Keratinocyte (primary cell): ENCODE measurements around the gene PNPLA2. TPM values are rescaled to one million over a fixed set of nuclear protein-coding genes. Genes with fewer than 3 reads are reported as not detected.

Source experiments
- DNase-seq: peaks from one replicate; pipeline ENCODE4 v3.0.0-alpha.2; 2011; ENCODE audit warnings: low read depth, missing footprints, low spot score
- FAIRE-seq: peaks from 2 replicates; lab custom pipeline; 2011; peaks lifted over from hg19 to GRCh38; lab: Jason Lieb, UNC
- H2AFZ ChIP-seq: 2 replicates; pipeline ENCODE4 v1.6.0; 2012; ENCODE audit warnings: low read length, control low read depth, inconsistent platforms; ENCODE audit not compliant: control insufficient read depth
- H3K27ac ChIP-seq: 2 replicates; pipeline ENCODE4 v1.5.1; 2011; ENCODE audit warnings: low read length; ENCODE audit not compliant: control insufficient read depth, insufficient read depth
- H3K27me3 ChIP-seq: 3 replicates; pipeline ENCODE4 v1.6.0; 2011; ENCODE audit warnings: low read length; ENCODE audit not compliant: control insufficient read depth, insufficient read depth; ENCODE audit errors: extremely low read depth
- H3K36me3 ChIP-seq, 2 experiments: 2 replicates in 1 of 2; 3 replicates in 1 of 2; pipeline ENCODE4 v1.5.1; 2011; ENCODE audit warnings: low read length in 2 of 2, mild to moderate bottlenecking in 1 of 2; ENCODE audit not compliant: control insufficient read depth in 2 of 2, insufficient read depth in 2 of 2; ENCODE audit errors: extremely low read depth in 1 of 2
- H3K4me1 ChIP-seq: 3 replicates; pipeline ENCODE4 v1.5.1; 2011; ENCODE audit warnings: low read length; ENCODE audit not compliant: control insufficient read depth, insufficient read depth; ENCODE audit errors: extremely low read depth
- H3K4me2 ChIP-seq: 3 replicates; pipeline ENCODE4 v1.6.0; 2011; ENCODE audit warnings: low read depth, low read length; ENCODE audit not compliant: control insufficient read depth, insufficient read depth; ENCODE audit errors: extremely low read depth
- H3K4me3 ChIP-seq, 3 experiments: fragments of 200-600 bp in 1 of 3; sonication (generic) in 1 of 3; 2 replicates in 2 of 3; 3 replicates in 1 of 3; pipeline ENCODE4 v1.5.1; 2011 to 2016; ENCODE audit warnings: low read length in 3 of 3, mild to moderate bottlenecking in 3 of 3, control low read depth in 2 of 3, inconsistent platforms in 1 of 3, low read depth in 1 of 3, mixed read lengths in 1 of 3, mixed run types in 1 of 3, moderate library complexity in 1 of 3; ENCODE audit not compliant: control insufficient read depth in 2 of 3, insufficient read depth in 2 of 3; ENCODE audit errors: extremely low read depth in 1 of 3
- H3K79me2 ChIP-seq: 2 replicates; pipeline ENCODE4 v1.6.0; 2012; ENCODE audit warnings: low read length; ENCODE audit not compliant: control insufficient read depth, insufficient read depth
- H3K9ac ChIP-seq: 3 replicates; pipeline ENCODE4 v1.6.0; 2011; ENCODE audit warnings: low read length; ENCODE audit not compliant: control insufficient read depth, insufficient read depth; ENCODE audit errors: extremely low read depth
- H3K9me1 ChIP-seq: 3 replicates; pipeline ENCODE4 v1.6.0; 2011; ENCODE audit warnings: low read length; ENCODE audit not compliant: control insufficient read depth, insufficient read depth; ENCODE audit errors: extremely low read depth
- H3K9me3 ChIP-seq: 2 replicates; pipeline ENCODE4 v1.5.1; 2012; ENCODE audit warnings: low read depth, low read length; ENCODE audit not compliant: control insufficient read depth
- H4K20me1 ChIP-seq: 3 replicates; pipeline ENCODE4 v1.6.0; 2011; ENCODE audit warnings: low read length; ENCODE audit not compliant: control insufficient read depth, insufficient read depth; ENCODE audit errors: extremely low read depth
- EZH2 ChIP-seq: IDR thresholded peaks from one replicate; pipeline ENCODE4 v1.6.1; 2012; ENCODE audit warnings: inconsistent platforms, mild to moderate bottlenecking, low read length, moderate library complexity
- dilution Hi-C: fragments of 300-500 bp; cut with MboI; formaldehyde crosslinking; loops from one replicate; pipeline ENCODE4 v1.7.0; 2020; ENCODE audit warnings: low sequenced_read_pairs; ENCODE audit not compliant: extremely low pct_ligation_motif_present
- polyA plus RNA-seq, 5 experiments: library from polyadenylated mRNA; depleted of rRNA in 3 of 5; stranded (reverse) in 3 of 5; stranded (forward) in 1 of 5; unstranded in 1 of 5; fragments of >200 nt; gene quantifications; 1 replicate in 1 of 5; 2 replicates in 3 of 5; 3 replicates in 1 of 5; pipeline versions ENCODE4 v1.2.1 to v1.2.3, GENCODE V29; 2011 to 2012; ENCODE audit warnings: missing spikeins in 2 of 5, low read depth in 1 of 5, low replicate concordance in 1 of 5
- TF ChIP-seq, protein P1 (sequence below), 3 experiments: IDR thresholded peaks in 1 of 3; conservative IDR thresholded peaks in 1 of 3; optimal IDR thresholded peaks in 1 of 3; 2 replicates in 2 of 3; 3 replicates in 1 of 3; pipeline versions ENCODE3 to v1.5.1; 2011; ENCODE audit warnings: low read length in 3 of 3, mild to moderate bottlenecking in 3 of 3, moderate library complexity in 2 of 3, control low read depth in 1 of 3, inconsistent platforms in 1 of 3; ENCODE audit not compliant: insufficient read depth in 2 of 3; ENCODE audit errors: extremely low read depth in 1 of 3

PNPLA2 gene
- polyA plus RNA-seq, 1 donor (not counting 4 experiments of a cell fraction or from before 2014, with no cell fraction given), result 5.3 TPM

DNA sequence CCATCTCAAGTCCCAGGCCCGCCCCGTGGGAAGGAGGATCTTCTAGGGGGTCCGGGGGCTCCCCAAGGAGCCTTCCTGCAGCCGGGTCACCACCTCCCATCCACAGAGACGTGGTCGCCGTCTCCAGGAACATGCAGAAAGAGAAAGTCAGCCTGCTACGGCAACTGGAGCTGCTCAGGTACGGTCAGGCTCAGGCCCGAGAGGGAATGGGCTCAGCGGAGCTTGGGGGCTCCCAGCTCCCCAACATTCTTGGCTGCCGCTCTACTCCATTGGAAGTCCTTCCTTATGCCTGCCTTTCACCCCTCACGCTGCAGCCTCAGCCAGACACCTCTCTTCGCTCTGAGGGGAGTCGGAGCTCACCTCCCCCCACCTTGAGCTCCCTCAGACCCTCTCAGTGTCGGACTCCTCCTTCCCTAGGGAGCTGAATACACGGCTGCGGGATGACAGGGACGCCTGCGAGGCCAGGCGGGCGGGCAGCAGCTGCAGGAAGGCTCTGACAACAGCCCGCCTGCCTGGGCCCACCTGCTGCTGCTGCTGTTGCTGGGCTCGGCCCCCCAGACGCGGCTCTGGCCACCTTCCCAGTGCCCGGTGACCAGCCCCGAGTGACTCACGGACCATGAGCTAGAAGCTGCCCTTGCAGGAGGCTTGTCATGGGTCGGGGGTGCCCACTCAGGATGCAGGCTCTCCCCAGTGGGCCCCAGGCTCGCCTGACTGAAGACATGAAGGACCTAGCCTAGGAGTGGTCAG is 12.6 kb downstream of the PNPLA2 start:
- peaks cover 2% of the 10 kb centered on the region for H4K20me1 ChIP-seq
- peaks cover 25% of the 10 kb centered on the region for H3K79me2 ChIP-seq
- H3K9me3 ChIP-seq, result no peaks in the 10 kb centered on the region
- no peak for TF ChIP-seq EZH2
- TF ChIP-seq, protein P1, sequence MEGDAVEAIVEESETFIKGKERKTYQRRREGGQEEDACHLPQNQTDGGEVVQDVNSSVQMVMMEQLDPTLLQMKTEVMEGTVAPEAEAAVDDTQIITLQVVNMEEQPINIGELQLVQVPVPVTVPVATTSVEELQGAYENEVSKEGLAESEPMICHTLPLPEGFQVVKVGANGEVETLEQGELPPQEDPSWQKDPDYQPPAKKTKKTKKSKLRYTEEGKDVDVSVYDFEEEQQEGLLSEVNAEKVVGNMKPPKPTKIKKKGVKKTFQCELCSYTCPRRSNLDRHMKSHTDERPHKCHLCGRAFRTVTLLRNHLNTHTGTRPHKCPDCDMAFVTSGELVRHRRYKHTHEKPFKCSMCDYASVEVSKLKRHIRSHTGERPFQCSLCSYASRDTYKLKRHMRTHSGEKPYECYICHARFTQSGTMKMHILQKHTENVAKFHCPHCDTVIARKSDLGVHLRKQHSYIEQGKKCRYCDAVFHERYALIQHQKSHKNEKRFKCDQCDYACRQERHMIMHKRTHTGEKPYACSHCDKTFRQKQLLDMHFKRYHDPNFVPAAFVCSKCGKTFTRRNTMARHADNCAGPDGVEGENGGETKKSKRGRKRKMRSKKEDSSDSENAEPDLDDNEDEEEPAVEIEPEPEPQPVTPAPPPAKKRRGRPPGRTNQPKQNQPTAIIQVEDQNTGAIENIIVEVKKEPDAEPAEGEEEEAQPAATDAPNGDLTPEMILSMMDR (optimal IDR thresholded peaks at IDR 0.05 in 1 of 3, IDR thresholded peaks at IDR 0.05 in 1 of 3, conservative IDR thresholded peaks at IDR 0.05 in 1 of 3; ENCODE audit: extremely low read depth in 1 of 3, insufficient read depth in 2 of 3, low read length in 3 of 3), result no peak
- H3K27me3 ChIP-seq, result peaks cover 49% of the 10 kb centered on the region
- H3K4me2 ChIP-seq, result peak overlapping the region; percentile 76
- H3K9ac ChIP-seq, result no peak overlapping the region
- FAIRE-seq (no peak), DNase-seq (no peak)
- peak overlapping the region in 1 of 3 experiments; percentile 42 for H3K4me3 ChIP-seq
- H3K27ac ChIP-seq, result no peak overlapping the region
- H3K9me1 ChIP-seq, result no peaks in the 10 kb centered on the region
- no peak overlapping the region for H2AFZ ChIP-seq
- H3K4me1 ChIP-seq, result peaks cover 47% of the 10 kb centered on the region
- H3K36me3 ChIP-seq, result peaks cover 0 to 2% of the 10 kb centered on the region in 2 experiments
- dilution Hi-C loops, result no loop called here

DNA sequence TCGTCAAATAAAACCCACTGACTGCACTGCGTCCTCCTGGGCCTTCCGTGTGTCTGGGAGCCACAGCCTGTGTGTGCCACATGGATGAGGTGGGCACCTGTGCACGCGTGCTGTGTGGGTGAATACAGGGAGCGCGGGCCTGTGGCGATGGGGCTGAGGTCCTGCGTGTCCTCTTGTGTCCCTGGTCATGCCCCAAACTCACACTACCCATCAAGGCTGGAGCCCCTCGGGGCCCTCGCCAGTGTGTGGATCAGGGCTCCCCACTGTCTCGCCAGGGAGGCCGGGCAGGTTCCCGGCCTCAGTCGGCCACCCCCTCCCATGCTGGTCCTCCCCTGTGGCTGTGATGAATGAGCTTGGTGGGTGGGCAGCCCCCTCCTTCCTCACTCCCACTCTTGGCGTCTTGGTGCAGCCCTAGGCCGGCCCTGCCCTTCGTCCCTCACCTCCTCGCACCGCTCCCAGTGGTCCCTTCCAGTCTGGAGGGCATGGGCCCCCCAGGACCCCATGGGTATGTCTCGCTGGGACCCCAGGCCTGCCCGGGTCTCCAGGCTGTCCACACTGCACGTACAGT is 13.3 kb downstream of the PNPLA2 start:
- peaks cover 2% of the 10 kb centered on the region for H4K20me1 ChIP-seq
- no peaks in the 10 kb centered on the region for H3K9me1 ChIP-seq
- H3K27me3 ChIP-seq, result peaks cover 41% of the 10 kb centered on the region
- FAIRE-seq, result no peak
- peak overlapping the region; percentile 67 for H3K4me2 ChIP-seq
- no peak overlapping the region for H3K27ac ChIP-seq
- no peak for DNase-seq
- peak overlapping the region; percentile 34 to 48 (median 38) for H3K4me3 ChIP-seq
- H2AFZ ChIP-seq, result no peak overlapping the region
- TF ChIP-seq EZH2, result no peak
- TF ChIP-seq, protein P1 (optimal IDR thresholded peaks at IDR 0.05 in 1 of 3, IDR thresholded peaks at IDR 0.05 in 1 of 3, conservative IDR thresholded peaks at IDR 0.05 in 1 of 3; ENCODE audit: extremely low read depth in 1 of 3, insufficient read depth in 2 of 3, low read length in 3 of 3), result no peak
- H3K36me3 ChIP-seq, result peaks cover 0 to 6% of the 10 kb centered on the region in 2 experiments
- no peaks in the 10 kb centered on the region for H3K9me3 ChIP-seq
- H3K9ac ChIP-seq, result peak overlapping the region; percentile 44
- dilution Hi-C loops, result no loop called here
- H3K4me1 ChIP-seq, result peaks cover 47% of the 10 kb centered on the region
- peaks cover 32% of the 10 kb centered on the region for H3K79me2 ChIP-seq
